ENCODE measurements around the gene TIMMDC1. TPM values are rescaled to one million over a fixed set of nuclear protein-coding genes. Genes with fewer than 3 reads are reported as not detected.
A peak's percentile ranks its signal among the peaks of the same experiment; 100 is the strongest.

Gene TIMMDC1
- total RNA-seq, 1 donor from 2014 or later: 31.1 TPM

DNA sequence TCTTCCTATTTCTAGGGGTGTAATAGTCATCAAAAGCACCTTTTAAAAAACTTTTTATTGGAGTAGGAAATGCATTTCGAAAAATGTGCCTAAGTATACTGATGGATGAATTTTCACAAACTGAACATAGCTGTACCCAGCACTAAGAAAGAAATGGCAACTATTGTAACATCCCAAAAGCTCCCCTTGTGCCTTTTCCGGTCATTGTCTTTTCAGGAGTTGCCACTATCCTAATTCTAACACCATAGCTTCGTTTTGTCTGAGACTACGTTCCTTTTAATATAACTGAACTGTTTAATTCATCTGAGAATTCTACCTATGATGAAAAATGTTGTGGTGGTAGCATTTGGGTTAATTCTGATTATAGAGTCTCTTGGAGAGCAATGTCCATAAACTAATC lies 1.9 kb downstream of the TIMMDC1 start:
- DNase-seq (ENCODE audit: low spot score in 2 of 2): no peak
- Histone ChIP-seq H3K4me3 (peak overlapping the region in 1 of 2 donors; percentile 92), H3K27ac (no peak overlapping the region), H3K27me3 (no peaks in the 10 kb centered on the region), H3K4me1 (peaks cover 5 to 24% of the 10 kb centered on the region in 2 donors), H3K9me3 (no peaks in the 10 kb centered on the region), H3K36me3 (peaks cover 0 to 14% of the 10 kb centered on the region in 2 donors)
- intact Hi-C loops (cut with DNase I): no loop called here
- TF ChIP-seq, protein P1, sequence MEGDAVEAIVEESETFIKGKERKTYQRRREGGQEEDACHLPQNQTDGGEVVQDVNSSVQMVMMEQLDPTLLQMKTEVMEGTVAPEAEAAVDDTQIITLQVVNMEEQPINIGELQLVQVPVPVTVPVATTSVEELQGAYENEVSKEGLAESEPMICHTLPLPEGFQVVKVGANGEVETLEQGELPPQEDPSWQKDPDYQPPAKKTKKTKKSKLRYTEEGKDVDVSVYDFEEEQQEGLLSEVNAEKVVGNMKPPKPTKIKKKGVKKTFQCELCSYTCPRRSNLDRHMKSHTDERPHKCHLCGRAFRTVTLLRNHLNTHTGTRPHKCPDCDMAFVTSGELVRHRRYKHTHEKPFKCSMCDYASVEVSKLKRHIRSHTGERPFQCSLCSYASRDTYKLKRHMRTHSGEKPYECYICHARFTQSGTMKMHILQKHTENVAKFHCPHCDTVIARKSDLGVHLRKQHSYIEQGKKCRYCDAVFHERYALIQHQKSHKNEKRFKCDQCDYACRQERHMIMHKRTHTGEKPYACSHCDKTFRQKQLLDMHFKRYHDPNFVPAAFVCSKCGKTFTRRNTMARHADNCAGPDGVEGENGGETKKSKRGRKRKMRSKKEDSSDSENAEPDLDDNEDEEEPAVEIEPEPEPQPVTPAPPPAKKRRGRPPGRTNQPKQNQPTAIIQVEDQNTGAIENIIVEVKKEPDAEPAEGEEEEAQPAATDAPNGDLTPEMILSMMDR (IDR thresholded peaks at IDR 0.05): no peak

DNA sequence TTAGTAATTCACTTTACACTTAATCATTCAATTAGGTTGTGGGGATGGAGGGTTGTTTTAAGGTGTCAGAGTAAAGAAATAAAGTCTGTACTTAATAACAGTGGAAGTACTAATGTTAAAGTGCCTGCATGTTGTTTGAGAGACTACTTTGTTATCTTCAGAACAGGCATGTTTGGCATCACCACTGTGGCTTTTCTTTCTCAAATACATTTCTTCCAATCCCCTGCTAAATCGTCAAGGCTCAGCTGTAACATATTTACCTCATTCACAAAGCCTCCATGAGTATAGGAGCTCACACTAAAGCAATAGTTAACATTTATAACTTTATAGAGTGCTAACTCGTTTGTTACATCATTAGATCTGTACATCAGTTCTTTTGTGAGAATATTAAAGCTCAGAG lies 2.6 kb downstream of the TIMMDC1 start:
- Histone ChIP-seq H3K36me3 (peaks cover 0 to 21% of the 10 kb centered on the region in 2 donors), H3K9me3 (no peaks in the 10 kb centered on the region), H3K4me3 (peak overlapping the region in 1 of 2 donors; percentile 92), H3K27me3 (no peaks in the 10 kb centered on the region), H3K27ac (no peak overlapping the region), H3K4me1 (peaks cover 5 to 24% of the 10 kb centered on the region in 2 donors)
- TF ChIP-seq, protein P1 (IDR thresholded peaks at IDR 0.05): no peak
- intact Hi-C loops (cut with DNase I): no loop called here
- DNase-seq (ENCODE audit: low spot score in 2 of 2): no peak

DNA sequence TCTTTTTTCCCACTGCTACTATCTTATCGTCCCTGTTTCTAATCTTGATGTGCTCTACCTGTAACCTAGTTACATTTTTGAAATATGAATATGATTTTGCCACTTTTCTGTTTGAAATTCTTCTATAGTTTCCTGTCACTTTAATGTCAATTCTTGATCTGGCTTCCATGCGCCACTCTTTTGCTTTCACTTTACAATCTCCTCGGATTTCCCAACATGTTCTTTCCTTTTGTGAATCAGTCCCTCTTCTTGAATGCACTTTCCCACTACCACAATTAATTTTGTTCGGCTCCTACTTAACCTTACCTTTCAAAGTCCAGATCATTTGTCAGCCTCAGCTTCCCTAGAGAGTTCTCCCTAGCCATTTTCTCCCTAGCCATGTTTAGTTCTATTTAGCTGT lies 8.3 kb downstream of the TIMMDC1 start:
- H3K36me3 ChIP-seq: peaks cover 21 to 46% of the 10 kb centered on the region in 2 donors
- intact Hi-C loops (cut with DNase I): no loop called here
- TF ChIP-seq, protein P1 (IDR thresholded peaks at IDR 0.05): no peak

DNA sequence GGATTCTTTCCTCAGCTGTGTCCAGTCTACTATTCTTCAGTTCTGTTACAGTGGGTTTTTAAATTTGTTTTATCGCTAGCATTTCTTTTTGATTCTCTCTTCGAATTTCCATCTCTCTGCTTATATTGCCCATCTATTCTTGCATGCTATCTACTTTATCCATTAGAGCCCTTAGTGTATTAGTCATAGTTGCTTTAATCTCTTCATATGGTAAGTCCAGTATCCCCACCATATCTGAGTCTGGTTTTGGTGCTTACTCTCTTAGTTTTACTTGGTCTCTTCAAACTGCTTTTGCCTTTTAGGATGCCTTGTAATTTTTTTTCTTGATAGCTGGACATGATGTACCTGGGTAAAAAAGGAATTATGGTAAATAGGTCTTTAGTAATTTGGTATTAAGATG lies 9.1 kb downstream of the TIMMDC1 start:
- TF ChIP-seq, protein P1 (IDR thresholded peaks at IDR 0.05): no peak
- intact Hi-C loops (cut with DNase I): no loop called here
- H3K4me1 ChIP-seq: no peaks in the 10 kb centered on the region
- no peak overlapping the region for H3K4me3 ChIP-seq
- no peak for DNase-seq (ENCODE audit: low spot score in 2 of 2)
- H3K27me3 ChIP-seq: no peaks in the 10 kb centered on the region
- no peak overlapping the region for H3K27ac ChIP-seq
- no peaks in the 10 kb centered on the region for H3K9me3 ChIP-seq
- H3K36me3 ChIP-seq: peaks cover 24 to 40% of the 10 kb centered on the region in 2 donors

More for the DNA sequence above, 8.3 kb downstream of the TIMMDC1 start:
- Histone ChIP-seq H3K9me3 (no peaks in the 10 kb centered on the region), H3K27me3 (no peaks in the 10 kb centered on the region), H3K4me1 (no peaks in the 10 kb centered on the region), H3K27ac (no peak overlapping the region), H3K4me3 (no peak overlapping the region)
- DNase-seq (ENCODE audit: low spot score in 2 of 2): no peak

DNA sequence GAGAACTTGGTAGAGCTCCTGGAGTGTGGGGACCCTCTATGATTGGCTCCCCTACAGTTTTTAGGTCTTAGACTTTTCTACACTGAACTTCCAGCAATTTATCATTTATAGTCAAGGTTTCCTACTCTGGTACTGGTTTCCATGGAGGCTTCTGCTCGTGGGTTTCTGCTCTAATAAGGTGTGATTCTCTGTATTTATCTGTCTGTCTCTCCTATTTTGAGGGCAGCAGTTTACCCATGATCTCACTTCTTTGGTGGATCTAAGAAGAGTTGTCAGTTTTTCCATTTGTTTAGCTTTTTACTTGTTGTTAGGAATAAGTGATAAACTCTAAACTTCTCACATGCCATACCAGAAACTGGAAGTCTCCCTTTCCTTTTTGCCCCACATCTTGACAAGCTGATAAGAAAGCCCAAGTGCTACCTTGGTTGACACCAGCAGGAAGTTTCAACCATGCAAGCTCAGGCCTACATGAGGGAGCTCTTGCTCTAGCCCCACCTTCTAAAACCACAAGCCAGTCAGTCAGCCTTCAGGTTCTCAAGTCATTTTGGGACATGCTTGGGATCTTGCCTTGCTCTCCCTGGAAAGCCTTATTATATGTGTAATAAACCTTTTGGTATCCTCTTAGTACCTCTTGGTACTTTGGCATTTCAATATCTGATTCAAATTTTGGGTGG lies 10.0 kb downstream of the TIMMDC1 start:
- peaks cover 24 to 42% of the 10 kb centered on the region in 2 donors for H3K36me3 ChIP-seq

More for the DNA sequence above, 10.0 kb downstream of the TIMMDC1 start:
- intact Hi-C loops (cut with DNase I): no loop called here
- Histone ChIP-seq H3K27me3 (no peaks in the 10 kb centered on the region), H3K4me3 (no peak overlapping the region), H3K27ac (no peak overlapping the region), H3K4me1 (no peaks in the 10 kb centered on the region), H3K9me3 (no peaks in the 10 kb centered on the region)
- TF ChIP-seq, protein P1 (IDR thresholded peaks at IDR 0.05): no peak
- DNase-seq (ENCODE audit: low spot score in 2 of 2): no peak
